Heart left ventricle (tissue), 16 donors: ENCODE measurements around the gene XPO6. TPM values are rescaled to one million over a fixed set of nuclear protein-coding genes. Genes with fewer than 3 reads are reported as not detected.

ENCODE experiments used
- ATAC-seq, 4 donors: fragments of 200-7000 bp; cut with Tn5 transposase; one replicate each; pipeline ENCODE4 v1.9.1; 2020 to 2022; ENCODE audit warnings: moderate library complexity in 4 of 4, mild to moderate bottlenecking in 3 of 4, moderate number of reproducible peaks in 1 of 4
- DNase-seq, 5 donors: peaks; one replicate each; pipeline ENCODE4 v3.0.0-alpha.2; 2020
- H3K27ac ChIP-seq, 12 donors: fragments of 200-600 bp; sonication (generic) in 4 of 12; one replicate each; pipeline versions ENCODE4 v1.5.0 to v1.8.0; 2016 to 2022; ENCODE audit warnings: mild to moderate bottlenecking in 2 of 12
- H3K27me3 ChIP-seq, 9 donors: fragments of 200-600 bp; sonication (generic) in 2 of 9; one replicate each; pipeline versions ENCODE4 v1.5.1 to v1.8.0; 2016 to 2022; ENCODE audit warnings: mild to moderate bottlenecking in 3 of 9
- H3K36me3 ChIP-seq, 9 donors: fragments of 200-600 bp; sonication (generic) in 2 of 9; one replicate each; pipeline versions ENCODE4 v1.5.0 to v1.8.0; 2018 to 2022; ENCODE audit warnings: mild to moderate bottlenecking in 2 of 9
- H3K4me1 ChIP-seq, 12 donors: fragments of 200-600 bp; sonication (generic) in 4 of 12; one replicate each; pipeline versions ENCODE4 v1.5.0 to v1.8.0; 2016 to 2022; ENCODE audit warnings: mild to moderate bottlenecking in 3 of 12
- H3K4me3 ChIP-seq, 12 donors: fragments of 200-600 bp; sonication (generic) in 4 of 12; one replicate each; pipeline versions ENCODE4 v1.5.0 to v1.8.0; 2017 to 2022; ENCODE audit warnings: mild to moderate bottlenecking in 9 of 12, moderate library complexity in 4 of 12
- H3K9me3 ChIP-seq, 12 donors: fragments of 200-600 bp; sonication (generic) in 4 of 12; one replicate each; pipeline versions ENCODE4 v1.5.0 to v1.8.0; 2016 to 2022; ENCODE audit warnings: mild to moderate bottlenecking in 1 of 12
- CTCF ChIP-seq, 12 donors: fragments of 200-600 bp; sonication (generic) in 4 of 12; IDR thresholded peaks; one replicate each; pipeline versions ENCODE4 v1.5.0 to v1.8.0; 2018 to 2022; ENCODE audit warnings: antibody characterized with exemption in 12 of 12, mild to moderate bottlenecking in 5 of 12
- POLR2A ChIP-seq, 2 donors: fragments of 450-650 bp; IDR thresholded peaks; one replicate each; pipeline ENCODE4 v1.6.1; 2017; ENCODE audit warnings: antibody characterized with exemption in 2 of 2, mild to moderate bottlenecking in 2 of 2, moderate library complexity in 2 of 2
- whole genome bisulfite sequencing, 4 donors: extraction: QIAGEN DNeasy Blood & Tissue Kit in 2 of 4; methylation state at CpG; one replicate each; pipeline versions ENCODE4 v1.1.5 to v1.1.7; 2013 to 2018; 5-methylcytosine and 5-hydroxymethylcytosine counted together
- intact Hi-C, 10 donors: fragments of 100-400 bp; cut with DNase I; formaldehyde crosslinking; loops; one replicate each; pipeline versions ENCODE4 v1.11.1 to v1.14.2; 2022
- long read RNA-seq, 3 donors: library from polyadenylated mRNA; unstranded; transcript quantifications; one replicate each; pipeline ENCODE4 v2.0.0, GENCODE V29; 2020 to 2021
- polyA plus RNA-seq, 2 donors: library from polyadenylated mRNA; stranded (reverse); fragments of 200-250 nt; gene quantifications; one replicate each; pipeline ENCODE4 v1.2.3, GENCODE V29; 2013
- total RNA-seq, 9 donors: library from RNA; depleted of rRNA in 2 of 9; stranded (reverse); fragments of >200 nt in 2 of 9; fragmentation: NEBNext Ultra II Directional in 3 of 9; extraction: Animal tissue kit (Norgen Biotek cat#: 25700) in 3 of 9; gene quantifications; one replicate each; pipeline versions ENCODE4 v1.1.0 to v1.2.4, GENCODE V29; 2016 to 2023
- donor health status: ischemic (EF 13 %, LVEDD 7.1; RV severe dilation, severe dysfunction).
- donor health status: healthy with polysubstance abuse.
- donor health status: DM: no; HTN: yes; CAD: no.
- donor health status: DM: no; HTN: no; CAD: no.
- donor health status: ischemic (EF 25% LVEDD 6.9; RV normal size, moderate dysfunction).
- donor health status: ischemic (EF 25% LVEDD 5.7; RV mildly dilated, moderate dysfunction).
- donor health status: healthy.
- donor health status: DM: yes; HTN: yes; CAD: no.
- donor health status: ischemic (EF 35%, LVEDD 5.7; RV mildly dilated, moderate dysfunction).
- donor health status: nonischemic (EF 11% LVEDD 7.7; RV severe dilation, severe dysfunction).
- donor health status: DM: yes; HTN: yes; CAD: no.
- donor health status: PGD.
- donor health status: ischemic (EF 29% LVEDD 5.4; RV normal size, mild dysfunction).
- donor health status: nonischemic (EF 23%, LVEDD 6.1; RV moderate dilation, normal function).

The XPO6 gene
- total RNA-seq (10 to 100 TPM; 19.8 to 78.0 (median 33.0) TPM), polyA plus RNA-seq (10 to 100 TPM; 22.2 to 36.5 TPM)
- long read RNA-seq, donor 1, partial matches to known transcripts: 4 of 8 reads
- long read RNA-seq, donor 1, other reads (novel, unspliced or antisense): 3 of 8 reads
- long read RNA-seq, donor 2, full-length matches to known transcripts: 1 of 20 reads
- long read RNA-seq, donor 2, partial matches to known transcripts: 12 of 20 reads
- long read RNA-seq, donor 2, other reads (novel, unspliced or antisense): 7 of 20 reads
- long read RNA-seq, donor 3, full-length matches to known transcripts: 5 of 19 reads
- long read RNA-seq, donor 3, partial matches to known transcripts: 10 of 19 reads
- long read RNA-seq, donor 3, other reads (novel, unspliced or antisense): 4 of 19 reads

GRCh38 chr16:28211758-28212531, at the start of gene XPO6:
XPO6 (minus strand) TSS chr16:28211965; CDS start chr16:28211368, 597 bp downstream.
- H3K4me1 ChIP-seq: peaks cover 0 to 32% (median 15%) of the 10 kb centered on the region in 12 donors
- peak in 1 of 2 donors; percentile 60 for TF ChIP-seq POLR2A (IDR thresholded peaks at IDR 0.05)
- no peak for TF ChIP-seq CTCF (IDR thresholded peaks at IDR 0.05)
- H3K9me3 ChIP-seq: no peaks in the 10 kb centered on the region
- peak within 1 kb of the TSS; percentile 57 to 93 (median 88) for H3K27ac ChIP-seq
- intact Hi-C loops: loop anchor here in 1 of 10 donors (5.0 kb wide), 1 partner anchor 45 kb away; no protein-coding TSS in a partner anchor
- 2 to 5% (median 3%) methylated on average over 20 to 76 of the region's 76 CpGs for WGBS, 4 donors
- no peaks in the 10 kb centered on the region for H3K27me3 ChIP-seq
- H3K36me3 ChIP-seq: peaks cover 0 to 27% (median 11%) of the 10 kb centered on the region in 9 donors
- DNase-seq (peak; percentile 96 to 98 (median 96)), ATAC-seq (peak; percentile 92 to 97 (median 95))
- peak within 1 kb of the TSS; percentile 48 to 89 (median 78) for H3K4me3 ChIP-seq

- peak; percentile 14 to 65 (median 58) for ATAC-seq
- peak overlapping the region in 9 of 12 donors; percentile 53 to 90 (median 81) for H3K27ac ChIP-seq
- H3K9me3 ChIP-seq: no peaks in the 10 kb centered on the region
- H3K4me1 ChIP-seq: peaks cover 0 to 32% (median 0%) of the 10 kb centered on the region in 12 donors
- intact Hi-C loops: no loop called here
- no peaks in the 10 kb centered on the region for H3K36me3 ChIP-seq
- WGBS, 4 donors: 65 to 100% (median 70%) methylated on average over 1 of the region's 1 CpG; no CpG with 5 or more reads in 1 of the 4 donors
- peaks cover 0 to 24% (median 5%) of the 10 kb centered on the region in 9 donors for H3K27me3 ChIP-seq
- TF ChIP-seq POLR2A (IDR thresholded peaks at IDR 0.05) (no peak), CTCF (IDR thresholded peaks at IDR 0.05) (no peak)
- peak in 4 of 5 donors; percentile 43 to 76 (median 49) for DNase-seq
- H3K4me3 ChIP-seq: peak overlapping the region in 9 of 12 donors; percentile 19 to 65 (median 60)
These were observed 48.4 kb upstream of the XPO6 start for GRCh38 chr16:28260193-28260592.

- H3K9me3 ChIP-seq: no peaks in the 10 kb centered on the region
- peak overlapping the region in 8 of 12 donors; percentile 79 to 90 (median 82) for H3K27ac ChIP-seq
- 50 to 62% (median 53%) methylated on average over 7 of the region's 7 CpGs for WGBS, 4 donors
- no peak for DNase-seq
- H3K4me1 ChIP-seq: peaks cover 0 to 32% (median 0%) of the 10 kb centered on the region in 12 donors
- peak overlapping the region; percentile 30 to 65 (median 58) for H3K4me3 ChIP-seq
- no peak for ATAC-seq
- H3K36me3 ChIP-seq: no peaks in the 10 kb centered on the region
- intact Hi-C loops: loop anchor here in 2 of 10 donors (2.0 to 5.0 kb wide), 3 partner anchors 47 to 77 kb away; partner anchors contain the start of gene XPO6 (in 1 of the 2)
- no peak for TF ChIP-seq POLR2A (IDR thresholded peaks at IDR 0.05)
- TF ChIP-seq CTCF (IDR thresholded peaks at IDR 0.05): no peak
- H3K27me3 ChIP-seq: peaks cover 0 to 24% (median 5%) of the 10 kb centered on the region in 9 donors
These were observed 48.0 kb upstream of the XPO6 start for GRCh38 chr16:28259781-28260150.
